Measurements from ENCODE around the gene DOK6. TPM values are rescaled to one million over a fixed set of nuclear protein-coding genes. Genes with fewer than 3 reads are reported as not detected.
A peak's percentile ranks its signal among the peaks of the same experiment; 100 is the strongest.

The DOK6 gene
- total RNA-seq, 1 donor from 2014 or later, result 7.0 TPM

GRCh38 chr18:69865776-69866175 is 465.1 kb downstream of the DOK6 start:
- no peaks in the 10 kb centered on the region for H3K4me1 Mint-ChIP-seq (ENCODE audit: low read depth)
- H3K36me3 Mint-ChIP-seq (ENCODE audit: insufficient read depth), result no peaks in the 10 kb centered on the region
- H3K27me3 Mint-ChIP-seq, result no peaks in the 10 kb centered on the region
- no peak overlapping the region for H3K27ac Mint-ChIP-seq
- TF ChIP-seq, protein P1, sequence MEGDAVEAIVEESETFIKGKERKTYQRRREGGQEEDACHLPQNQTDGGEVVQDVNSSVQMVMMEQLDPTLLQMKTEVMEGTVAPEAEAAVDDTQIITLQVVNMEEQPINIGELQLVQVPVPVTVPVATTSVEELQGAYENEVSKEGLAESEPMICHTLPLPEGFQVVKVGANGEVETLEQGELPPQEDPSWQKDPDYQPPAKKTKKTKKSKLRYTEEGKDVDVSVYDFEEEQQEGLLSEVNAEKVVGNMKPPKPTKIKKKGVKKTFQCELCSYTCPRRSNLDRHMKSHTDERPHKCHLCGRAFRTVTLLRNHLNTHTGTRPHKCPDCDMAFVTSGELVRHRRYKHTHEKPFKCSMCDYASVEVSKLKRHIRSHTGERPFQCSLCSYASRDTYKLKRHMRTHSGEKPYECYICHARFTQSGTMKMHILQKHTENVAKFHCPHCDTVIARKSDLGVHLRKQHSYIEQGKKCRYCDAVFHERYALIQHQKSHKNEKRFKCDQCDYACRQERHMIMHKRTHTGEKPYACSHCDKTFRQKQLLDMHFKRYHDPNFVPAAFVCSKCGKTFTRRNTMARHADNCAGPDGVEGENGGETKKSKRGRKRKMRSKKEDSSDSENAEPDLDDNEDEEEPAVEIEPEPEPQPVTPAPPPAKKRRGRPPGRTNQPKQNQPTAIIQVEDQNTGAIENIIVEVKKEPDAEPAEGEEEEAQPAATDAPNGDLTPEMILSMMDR (IDR thresholded peaks at IDR 0.05; ENCODE audit: unreplicated experiment), result no peak
- DNase-seq (ENCODE audit: low spot score, unreplicated experiment), result no peak
- peaks cover 3% of the 10 kb centered on the region for H3K9me3 Mint-ChIP-seq (ENCODE audit: low read depth)
- no peak overlapping the region for H3K4me3 Mint-ChIP-seq (ENCODE audit: low read depth)

- Mint-ChIP-seq H3K4me1 (ENCODE audit: low read depth) (no peaks in the 10 kb centered on the region), H3K4me3 (ENCODE audit: low read depth) (no peak overlapping the region), H3K27me3 (no peaks in the 10 kb centered on the region), H3K27ac (no peak overlapping the region), H3K36me3 (ENCODE audit: insufficient read depth) (no peaks in the 10 kb centered on the region), H3K9me3 (ENCODE audit: low read depth) (peaks cover 3% of the 10 kb centered on the region)
- TF ChIP-seq, protein P1 (IDR thresholded peaks at IDR 0.05; ENCODE audit: unreplicated experiment), result no peak
- no peak for DNase-seq (ENCODE audit: low spot score, unreplicated experiment)
Measured at GRCh38 chr18:69866212-69866611, 465.5 kb downstream of the DOK6 start.

DNA sequence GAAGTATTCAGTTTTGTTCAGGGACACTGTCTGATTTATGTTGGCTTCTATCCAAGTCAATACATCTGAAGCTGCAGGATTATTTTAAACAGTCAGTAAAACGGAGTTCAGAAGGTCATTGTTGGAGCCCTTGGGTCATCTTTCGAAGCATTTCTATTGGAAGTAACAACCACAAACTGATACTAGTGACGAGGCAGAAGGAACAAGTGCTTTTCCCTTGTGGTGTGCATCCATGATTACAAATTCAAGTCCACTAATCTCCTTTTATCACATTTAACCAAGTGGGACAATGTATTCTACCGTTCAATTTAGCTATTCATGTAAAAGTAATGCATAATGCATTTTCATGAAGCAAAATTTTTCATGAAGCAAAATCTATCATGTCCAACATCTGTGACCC is 470.0 kb downstream of the DOK6 start:
- no peak for DNase-seq (ENCODE audit: low spot score, unreplicated experiment)
- Mint-ChIP-seq H3K9me3 (ENCODE audit: low read depth) (no peaks in the 10 kb centered on the region), H3K4me3 (ENCODE audit: low read depth) (no peak overlapping the region), H3K27ac (no peak overlapping the region), H3K4me1 (ENCODE audit: low read depth) (no peaks in the 10 kb centered on the region), H3K36me3 (ENCODE audit: insufficient read depth) (no peaks in the 10 kb centered on the region), H3K27me3 (no peaks in the 10 kb centered on the region)
- TF ChIP-seq, protein P1 (IDR thresholded peaks at IDR 0.05; ENCODE audit: unreplicated experiment), result no peak

GRCh38 chr18:69871363-69871762 is 470.7 kb downstream of the DOK6 start:
- H3K27ac Mint-ChIP-seq, result no peak overlapping the region

DNA sequence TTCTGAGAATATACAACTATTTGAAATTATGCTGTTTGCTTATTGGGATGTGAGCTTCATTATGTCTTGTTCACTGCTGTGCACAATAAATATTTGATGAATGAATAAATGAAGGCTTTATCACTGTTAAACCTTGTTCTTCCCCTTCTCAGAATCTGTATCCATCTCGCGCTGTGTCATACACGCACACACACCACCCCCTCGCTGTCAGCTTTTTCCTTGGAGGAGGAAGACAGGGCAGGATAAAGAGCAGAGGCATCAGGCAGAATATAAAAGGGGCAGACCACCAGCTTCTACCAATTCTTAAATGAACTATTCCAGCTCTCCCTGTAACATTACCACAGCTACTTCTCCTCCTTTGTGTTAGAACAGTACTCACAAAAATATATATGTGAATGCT is 472.0 kb downstream of the DOK6 start:
- Mint-ChIP-seq H3K4me1 (ENCODE audit: low read depth) (no peaks in the 10 kb centered on the region), H3K4me3 (ENCODE audit: low read depth) (no peak overlapping the region), H3K27ac (peak overlapping the region; percentile 42), H3K27me3 (no peaks in the 10 kb centered on the region), H3K36me3 (ENCODE audit: insufficient read depth) (no peaks in the 10 kb centered on the region), H3K9me3 (ENCODE audit: low read depth) (no peaks in the 10 kb centered on the region)
- TF ChIP-seq, protein P1 (IDR thresholded peaks at IDR 0.05; ENCODE audit: unreplicated experiment), result no peak
- DNase-seq (ENCODE audit: low spot score, unreplicated experiment), result no peak

More at GRCh38 chr18:69871363-69871762, 470.7 kb downstream of the DOK6 start:
- Mint-ChIP-seq H3K4me1 (ENCODE audit: low read depth) (no peaks in the 10 kb centered on the region), H3K4me3 (ENCODE audit: low read depth) (no peak overlapping the region), H3K27me3 (no peaks in the 10 kb centered on the region), H3K36me3 (ENCODE audit: insufficient read depth) (no peaks in the 10 kb centered on the region), H3K9me3 (ENCODE audit: low read depth) (no peaks in the 10 kb centered on the region)
- DNase-seq (ENCODE audit: low spot score, unreplicated experiment), result no peak
- TF ChIP-seq, protein P1 (IDR thresholded peaks at IDR 0.05; ENCODE audit: unreplicated experiment), result no peak

Data from progenitor cell of endocrine pancreas (in vitro differentiated cells).